ENCODE data around the gene GCLM.
"Not testable (repeated sequence)": the region's sequence is repeated elsewhere in the genome, so short reads cannot be mapped to it uniquely, and the experiment has no call there.

The GCLM gene, protein sequence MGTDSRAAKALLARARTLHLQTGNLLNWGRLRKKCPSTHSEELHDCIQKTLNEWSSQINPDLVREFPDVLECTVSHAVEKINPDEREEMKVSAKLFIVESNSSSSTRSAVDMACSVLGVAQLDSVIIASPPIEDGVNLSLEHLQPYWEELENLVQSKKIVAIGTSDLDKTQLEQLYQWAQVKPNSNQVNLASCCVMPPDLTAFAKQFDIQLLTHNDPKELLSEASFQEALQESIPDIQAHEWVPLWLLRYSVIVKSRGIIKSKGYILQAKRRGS

DNA sequence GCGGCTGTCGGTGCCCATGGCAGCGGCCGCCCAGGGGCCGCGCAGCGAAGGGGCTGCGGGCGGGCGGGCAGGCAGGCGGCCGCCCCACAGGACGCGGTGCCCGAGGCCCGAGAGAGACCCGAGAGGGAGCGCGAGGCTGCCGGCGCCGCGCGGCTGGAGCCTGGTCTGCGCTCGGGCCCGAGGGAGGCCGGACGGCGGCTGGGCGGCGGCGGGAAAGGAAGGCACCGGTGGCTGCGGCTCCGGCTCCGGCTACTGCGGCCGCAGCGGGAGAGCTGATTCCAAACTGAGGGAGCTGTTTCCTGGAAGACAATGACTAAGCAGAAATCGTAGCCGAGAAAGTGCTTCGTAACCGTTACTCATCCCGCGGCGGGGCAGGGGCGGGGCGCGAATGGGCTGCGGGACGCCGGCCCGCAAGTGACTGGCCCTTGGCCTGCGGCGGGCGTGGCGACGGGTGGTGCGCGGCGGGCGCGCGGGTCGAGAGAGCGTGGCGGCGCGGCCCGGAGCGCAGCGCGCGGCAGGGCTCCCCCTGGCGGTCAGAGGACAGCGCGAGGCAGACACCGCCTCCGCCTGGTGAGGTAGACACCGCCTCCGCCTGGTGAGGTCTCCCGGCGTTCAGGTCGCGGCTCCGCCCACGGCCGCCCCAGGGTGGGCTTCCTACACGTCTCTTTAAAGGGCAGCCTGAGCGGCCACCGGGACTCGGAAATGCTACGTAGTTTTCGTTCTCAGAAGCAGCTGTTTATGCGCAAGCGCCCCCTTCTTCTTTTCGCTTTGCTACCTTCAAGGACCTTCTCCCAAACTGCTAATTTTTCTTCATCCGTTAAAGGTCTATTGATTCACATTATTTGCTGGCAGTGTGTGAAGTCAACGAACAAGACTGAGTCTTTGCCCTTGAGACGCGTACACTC is at the start of gene GCLM:
TSS of gene GCLM (minus strand) at position 285 of the 905 bp plus-strand sequence. CDS start at position 18, 267 bp downstream.
- TF ChIP-seq, protein P1, sequence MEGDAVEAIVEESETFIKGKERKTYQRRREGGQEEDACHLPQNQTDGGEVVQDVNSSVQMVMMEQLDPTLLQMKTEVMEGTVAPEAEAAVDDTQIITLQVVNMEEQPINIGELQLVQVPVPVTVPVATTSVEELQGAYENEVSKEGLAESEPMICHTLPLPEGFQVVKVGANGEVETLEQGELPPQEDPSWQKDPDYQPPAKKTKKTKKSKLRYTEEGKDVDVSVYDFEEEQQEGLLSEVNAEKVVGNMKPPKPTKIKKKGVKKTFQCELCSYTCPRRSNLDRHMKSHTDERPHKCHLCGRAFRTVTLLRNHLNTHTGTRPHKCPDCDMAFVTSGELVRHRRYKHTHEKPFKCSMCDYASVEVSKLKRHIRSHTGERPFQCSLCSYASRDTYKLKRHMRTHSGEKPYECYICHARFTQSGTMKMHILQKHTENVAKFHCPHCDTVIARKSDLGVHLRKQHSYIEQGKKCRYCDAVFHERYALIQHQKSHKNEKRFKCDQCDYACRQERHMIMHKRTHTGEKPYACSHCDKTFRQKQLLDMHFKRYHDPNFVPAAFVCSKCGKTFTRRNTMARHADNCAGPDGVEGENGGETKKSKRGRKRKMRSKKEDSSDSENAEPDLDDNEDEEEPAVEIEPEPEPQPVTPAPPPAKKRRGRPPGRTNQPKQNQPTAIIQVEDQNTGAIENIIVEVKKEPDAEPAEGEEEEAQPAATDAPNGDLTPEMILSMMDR (IDR thresholded peaks at IDR 0.05; ENCODE audit: borderline replicate concordance, insufficient read depth, low read depth, low read length) = peak; percentile 97
- peak within 1 kb of the TSS; percentile 86 for H3K4me3 ChIP-seq (ENCODE audit: low read depth, low read length)

DNA sequence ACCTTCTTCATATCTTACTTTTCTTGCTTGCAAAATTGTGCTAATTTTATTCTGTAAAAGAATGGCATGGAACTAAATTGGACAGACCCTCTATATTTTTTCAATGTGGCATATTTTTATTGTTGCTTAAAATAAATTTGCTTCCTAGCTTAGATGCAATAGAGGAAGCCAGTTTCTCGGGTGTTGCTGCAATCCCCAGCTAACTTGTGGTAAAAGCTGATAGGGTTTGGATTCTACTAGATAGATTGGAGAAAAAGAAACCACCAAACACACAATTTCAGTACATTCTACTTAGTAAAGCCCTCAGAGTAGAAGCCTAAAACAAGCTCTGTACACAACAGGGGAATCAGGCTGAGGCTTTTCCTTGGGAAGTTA is 49.5 kb upstream of the GCLM start:
- no peak overlapping the region for H3K4me3 ChIP-seq (ENCODE audit: low read depth, low read length)
- TF ChIP-seq, protein P1 (IDR thresholded peaks at IDR 0.05; ENCODE audit: borderline replicate concordance, insufficient read depth, low read depth, low read length) = no peak

DNA sequence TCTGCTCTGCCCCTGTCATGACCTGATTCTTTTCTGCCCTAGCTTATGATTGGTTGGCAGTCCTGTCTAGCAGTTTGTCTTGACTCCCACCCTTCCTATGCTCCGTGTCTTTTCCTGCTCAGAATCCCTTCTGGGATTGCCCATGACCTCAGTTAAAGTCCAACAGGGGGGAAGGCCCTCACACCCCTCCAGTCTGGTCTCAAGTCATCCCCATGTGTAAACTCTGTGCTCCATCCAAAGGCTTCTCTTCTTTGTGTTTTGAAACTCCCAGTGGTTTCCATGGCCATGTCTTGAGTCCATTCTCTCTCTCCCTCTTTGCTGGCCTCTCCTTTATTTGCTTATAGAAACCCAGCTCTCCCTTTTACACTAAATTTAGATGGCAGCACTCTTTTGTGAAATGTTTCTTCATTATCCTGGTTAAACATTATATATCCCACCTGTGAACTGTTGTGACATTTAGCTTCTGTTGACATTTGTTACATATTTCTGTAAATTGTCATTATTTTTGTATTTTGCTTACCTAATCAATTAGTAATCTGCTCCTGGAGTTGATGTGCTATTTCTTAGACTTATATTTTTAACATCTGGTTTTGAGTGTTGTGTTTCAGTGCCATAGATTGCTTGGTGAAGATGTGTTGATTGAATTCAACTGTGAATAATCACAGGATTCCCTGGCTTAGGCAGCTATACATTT is 48.9 kb upstream of the GCLM start:
- TF ChIP-seq, protein P1 (IDR thresholded peaks at IDR 0.05; ENCODE audit: borderline replicate concordance, insufficient read depth, low read depth, low read length) = no peak
- H3K4me3 ChIP-seq (ENCODE audit: low read depth, low read length) = no peak overlapping the region

DNA sequence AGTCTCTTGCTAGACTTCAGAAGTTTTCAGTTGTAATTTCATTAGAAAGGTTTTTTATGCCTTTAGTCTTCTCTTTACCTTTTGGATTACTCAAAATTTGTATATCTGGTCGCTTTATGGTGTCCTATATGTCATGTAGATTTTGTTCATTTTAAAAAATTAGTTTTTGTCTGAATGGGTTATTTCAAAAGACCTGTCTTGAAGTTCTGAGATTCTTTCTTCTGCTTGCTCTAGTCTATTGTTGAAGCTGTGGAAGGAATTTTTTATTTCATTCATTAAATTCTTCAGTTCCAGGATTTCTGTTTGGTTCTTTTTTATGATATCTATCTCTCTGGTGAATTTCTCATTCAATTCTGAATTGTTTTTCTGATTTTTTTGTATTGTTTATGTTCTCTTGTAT is 46.5 kb upstream of the GCLM start:
- TF ChIP-seq, protein P1 (IDR thresholded peaks at IDR 0.05; ENCODE audit: borderline replicate concordance, insufficient read depth, low read depth, low read length) = no peak
- H3K4me3 ChIP-seq (ENCODE audit: low read depth, low read length) = no peak overlapping the region

DNA sequence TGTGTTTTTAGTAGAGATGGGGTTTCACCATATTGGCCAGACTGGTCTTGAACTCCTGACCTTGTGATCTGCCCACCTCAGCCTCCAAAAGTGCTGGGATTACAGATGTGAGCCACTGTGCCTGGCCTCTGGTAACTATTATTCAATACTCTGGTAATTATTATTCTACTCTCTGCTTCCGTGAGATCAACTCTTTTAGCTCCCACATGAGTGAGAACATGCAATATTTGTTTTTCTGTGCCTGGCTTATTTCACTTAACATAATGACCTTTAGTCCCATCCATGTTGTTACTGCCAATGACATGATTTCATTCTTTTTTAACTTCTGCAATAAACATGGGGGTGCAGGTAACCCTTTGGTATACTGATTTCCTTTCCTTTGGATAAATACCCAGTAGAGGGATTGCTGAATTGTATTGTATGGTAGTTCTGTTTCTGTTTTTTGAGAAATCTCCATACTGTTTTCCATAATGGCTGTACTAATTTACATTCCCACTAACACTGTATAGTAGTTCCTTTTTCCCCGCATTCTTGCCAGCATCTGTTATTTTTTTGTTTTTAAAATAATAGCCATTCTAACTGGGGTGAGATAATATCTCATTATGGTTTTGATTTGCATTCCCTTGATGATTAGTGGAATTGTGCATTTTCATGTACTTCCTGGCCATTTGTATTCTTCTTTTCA is 37.9 kb upstream of the GCLM start:
- not testable (repeated sequence) for H3K4me3 ChIP-seq (ENCODE audit: low read depth, low read length)

DNA sequence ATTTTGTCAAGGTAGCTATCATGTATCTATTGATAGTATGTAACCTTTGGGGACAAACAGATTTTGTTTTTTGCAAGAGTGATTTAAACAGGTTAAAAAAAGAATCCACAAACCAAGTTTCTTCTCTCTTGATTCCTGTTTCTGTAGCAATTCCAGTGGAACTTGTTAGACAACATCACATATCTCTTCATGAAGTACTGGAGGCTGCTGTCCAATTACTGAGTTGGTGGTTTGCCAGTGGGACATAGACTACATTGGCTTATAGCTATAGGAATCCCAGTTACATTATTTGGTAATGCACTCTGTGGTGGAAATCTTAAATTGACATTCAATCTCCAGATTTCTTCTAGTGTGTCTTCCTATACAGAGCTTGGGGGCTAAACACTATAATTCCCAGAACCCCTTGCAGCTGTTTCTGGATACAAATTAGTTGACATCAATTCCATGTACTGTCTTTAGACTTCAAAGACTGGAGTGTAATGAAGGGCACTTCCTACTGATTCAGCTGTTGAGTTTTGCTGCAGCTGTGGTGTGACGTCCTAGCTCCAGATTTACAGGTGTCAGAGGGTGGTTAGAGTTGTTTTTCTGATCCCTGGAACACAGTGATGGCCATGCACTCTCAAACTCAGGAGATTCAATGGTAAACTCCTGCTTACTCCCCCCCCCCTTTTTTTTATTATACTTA is 29.4 kb upstream of the GCLM start:
- no peak overlapping the region for H3K4me3 ChIP-seq (ENCODE audit: low read depth, low read length)
- TF ChIP-seq, protein P1 (IDR thresholded peaks at IDR 0.05; ENCODE audit: borderline replicate concordance, insufficient read depth, low read depth, low read length) = no peak
